SK-N-SH treated with all-trans-retinoic acid at 6 μM for 48 hours (cell line): Measurements from ENCODE around the gene ANKRD45.

ENCODE experiments used
- ARNTL ChIP-seq: fragments of 450-650 bp; formaldehyde crosslinking; IDR thresholded peaks from 2 replicates; pipeline ENCODE4 v1.5.0; 2020; ENCODE audit warnings: low read depth, mild to moderate bottlenecking, moderate library complexity, borderline replicate concordance
- CREB5 ChIP-seq: fragments of 250-450 bp; sonication (Bioruptor Pico); IDR thresholded peaks from 2 replicates; pipeline ENCODE4 v1.5.1; 2020; ENCODE audit warnings: low read depth, mild to moderate bottlenecking, moderate library complexity
- GLIS3 ChIP-seq: fragments of 250-450 bp; sonication (Bioruptor Pico); IDR thresholded peaks from 2 replicates; pipeline ENCODE4 v1.5.0; 2020; ENCODE audit warnings: mild to moderate bottlenecking, moderate library complexity
- ZNF70 ChIP-seq: fragments of 450-650 bp; formaldehyde crosslinking; IDR thresholded peaks from 2 replicates; pipeline ENCODE4 v1.5.0; 2020; ENCODE audit warnings: mild to moderate bottlenecking, moderate library complexity

GRCh38 chr1:173646656-173647055 is 23.0 kb downstream of the ANKRD45 start:
- TF ChIP-seq GLIS3 (no peak), CREB5 (CRISPR knock-in tag) (no peak), ARNTL (CRISPR knock-in tag) (no peak), ZNF70 (no peak)
